Fibroblast of pulmonary artery (primary cell): ENCODE results near the gene CCDC33.

Experiments
- DNase-seq: peaks from one replicate; pipeline ENCODE4 v3.0.0-alpha.2; 2010; ENCODE audit warnings: low read depth
- H3K4me3 ChIP-seq: replicated peaks from 2 replicates; pipeline ENCODE4 v1.5.1; 2011; ENCODE audit warnings: low read depth, mild to moderate bottlenecking, control low read depth, low read length, moderate library complexity
- CTCF ChIP-seq: IDR thresholded peaks from 2 replicates; pipeline ENCODE4 v1.5.1; 2011; ENCODE audit warnings: mild to moderate bottlenecking, control low read depth, low read length, inconsistent platforms; ENCODE audit errors: missing control alignments

CCDC33 gene

GRCh38 chr15:74290645-74291044, 54.5 kb downstream of the CCDC33 start:
- TF ChIP-seq CTCF = no peak
- H3K4me3 ChIP-seq = no peak overlapping the region
- DNase-seq = no peak

- H3K4me3 ChIP-seq = no peak overlapping the region
- TF ChIP-seq CTCF = no peak
- DNase-seq = peak; percentile 89
Measured at GRCh38 chr15:74291101-74292071, 55.3 kb downstream of the CCDC33 start.

DNA sequence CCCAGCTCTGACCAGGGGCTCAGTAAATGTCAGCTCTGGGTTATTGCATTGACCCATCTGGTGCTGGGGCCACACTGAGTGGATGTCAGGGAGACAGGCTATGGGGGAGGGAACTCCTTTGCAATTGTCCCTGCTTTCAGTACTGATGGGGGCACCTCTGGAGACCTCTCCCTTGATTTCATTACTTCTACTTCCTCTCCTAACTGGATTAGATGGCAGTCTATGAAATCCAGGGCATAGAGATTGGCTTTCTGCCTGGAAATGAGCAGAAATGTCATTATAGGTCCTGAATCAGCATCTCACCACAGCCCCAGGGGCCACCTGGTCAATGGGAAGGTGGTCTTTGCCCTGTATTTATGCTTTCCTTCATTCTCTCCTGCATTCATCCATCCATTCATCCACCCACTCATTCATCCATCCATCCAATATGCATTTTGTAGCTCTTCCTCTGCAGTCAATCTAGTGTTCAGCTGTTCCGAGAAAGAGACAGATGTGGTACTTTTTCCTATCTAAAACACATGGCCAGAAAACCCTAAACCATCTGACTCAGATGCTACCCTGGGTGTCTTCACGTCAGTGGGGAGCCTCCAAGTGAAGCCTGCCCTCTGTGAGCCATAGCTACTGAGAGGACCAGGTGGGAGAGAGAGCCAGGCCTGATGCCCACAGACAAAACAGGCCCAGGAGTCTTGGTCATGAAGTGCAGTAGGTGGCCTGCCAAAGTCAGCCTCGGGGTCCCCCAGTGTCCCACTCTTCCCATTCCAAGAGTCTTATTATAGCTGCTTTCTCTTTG, 57.1 kb downstream of the CCDC33 start:
- TF ChIP-seq CTCF = no peak
- no peak overlapping the region for H3K4me3 ChIP-seq
- DNase-seq = no peak

DNA sequence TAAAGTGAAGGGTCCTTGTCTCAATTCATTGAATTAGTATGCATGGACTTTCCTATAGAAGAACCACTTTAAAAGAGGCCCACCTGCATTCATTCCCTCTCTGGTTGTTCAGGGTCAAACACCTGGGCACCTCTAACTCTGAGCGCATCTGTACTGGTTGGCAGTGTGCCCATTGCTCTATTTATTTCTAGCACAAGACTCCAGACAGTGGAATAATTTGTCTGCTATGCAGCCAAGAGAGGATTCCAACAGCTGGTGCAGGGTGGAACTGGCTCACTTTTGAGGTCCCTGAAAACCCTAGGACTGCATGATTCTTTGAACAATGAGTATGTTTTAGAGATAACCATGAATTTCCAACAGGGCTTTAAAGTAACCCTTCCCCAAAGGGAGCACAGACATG, 57.9 kb downstream of the CCDC33 start:
- TF ChIP-seq CTCF = no peak
- no peak for DNase-seq
- no peak overlapping the region for H3K4me3 ChIP-seq

- no peak for DNase-seq
- no peak overlapping the region for H3K4me3 ChIP-seq
- peak; percentile 3 for TF ChIP-seq CTCF
Measured at GRCh38 chr15:74295800-74296199, 59.7 kb downstream of the CCDC33 start.

- TF ChIP-seq CTCF = no peak
- no peak overlapping the region for H3K4me3 ChIP-seq
- DNase-seq = no peak
Measured at GRCh38 chr15:74297887-74298286, 61.8 kb downstream of the CCDC33 start.
